K562 (cell line): ENCODE measurements around the gene SH2D5. TPM values are rescaled to one million over a fixed set of nuclear protein-coding genes. Genes with fewer than 3 reads are reported as not detected.
A peak's percentile ranks its signal among the peaks of the same experiment; 100 is the strongest.

Source experiments
- ARID1B ChIP-seq: fragments of 450-650 bp; IDR thresholded peaks from 2 replicates; pipeline ENCODE4 v1.6.1; 2016; ENCODE audit warnings: antibody characterized with exemption, mild to moderate bottlenecking, inconsistent platforms
- ATF4 ChIP-seq: fragments of 450-650 bp; formaldehyde crosslinking; IDR thresholded peaks from 2 replicates; pipeline ENCODE4 v1.4.0; 2022; ENCODE audit warnings: mild to moderate bottlenecking, moderate library complexity
- ETV5 ChIP-seq: sonication (generic); formaldehyde crosslinking; IDR thresholded peaks from 2 replicates; pipeline ENCODE4 v1.4.0; 2020; ENCODE audit warnings: low read depth, mild to moderate bottlenecking, missing genetic modification reagents
- FOSL1 ChIP-seq: fragments of 200-800 bp; sonication (Bioruptor generic); conservative IDR thresholded peaks from 2 replicates; pipeline ENCODE4 v1.6.1; 2016; ENCODE audit warnings: missing genetic modification characterization, missing compliant biosample characterization
- GTF2B ChIP-seq: IDR thresholded peaks from 2 replicates; pipeline ENCODE4 v1.6.1; 2011; ENCODE audit not compliant: insufficient read length; ENCODE audit errors: extremely low read depth
- HDAC8 ChIP-seq: fragments of 450-650 bp; IDR thresholded peaks from 2 replicates; pipeline ENCODE4 v1.6.1; 2016; ENCODE audit warnings: mild to moderate bottlenecking, missing genetic modification characterization, moderate library complexity, missing compliant biosample characterization
- HOXB6 ChIP-seq: fragments of 250-450 bp; sonication (Bioruptor Pico); IDR thresholded peaks from 2 replicates; pipeline ENCODE4 v1.5.1; 2022; ENCODE audit warnings: mild to moderate bottlenecking, borderline replicate concordance
- RBBP5 ChIP-seq: fragments of 200-600 bp; sonication (generic); IDR thresholded peaks from 2 replicates; pipeline ENCODE4 v1.6.1; 2012; ENCODE audit warnings: borderline replicate concordance, mild to moderate bottlenecking, low read length, control low read depth, inconsistent platforms; ENCODE audit not compliant: insufficient read depth, poor library complexity, severe bottlenecking
- YY1 ChIP-seq, 3 experiments: IDR thresholded peaks; 2 replicates each; pipeline ENCODE4 v1.6.1; 2011; ENCODE audit warnings: low read length in 2 of 3, mild to moderate bottlenecking in 2 of 3, moderate library complexity in 2 of 3, borderline replicate concordance in 1 of 3, control low read depth in 1 of 3, low read depth in 1 of 3; ENCODE audit not compliant: insufficient read depth in 3 of 3, insufficient replicate concordance in 2 of 3, control insufficient read depth in 1 of 3, insufficient read length in 1 of 3; ENCODE audit errors: extremely low read depth in 1 of 3
- ZNF589 ChIP-seq: fragments of 200-800 bp; sonication (Bioruptor generic); IDR thresholded peaks from 2 replicates; pipeline ENCODE4 v1.6.1; 2016; ENCODE audit warnings: low read depth, missing genetic modification characterization, missing compliant biosample characterization
- ZSCAN29 ChIP-seq: fragments of 450-650 bp; IDR thresholded peaks from 2 replicates; pipeline ENCODE4 v1.6.1; 2017
- polyA plus RNA-seq, 8 experiments: library from polyadenylated mRNA; depleted of rRNA in 4 of 8; stranded (reverse) in 5 of 8; unstranded in 3 of 8; fragments of >200 nt; fragmentation: Nextera tagmentation in 2 of 8; fragmentation: Illumina TruSeq in 1 of 8; extraction: Ambion mirVana in 2 of 8; extraction: Trizol in 1 of 8; gene quantifications; 2 replicates each; pipeline versions ENCODE4 v1.2.1 to v1.2.3, GENCODE V29; 2011 to 2014; ENCODE audit warnings: inconsistent platforms in 1 of 8, missing spikeins in 1 of 8
- total RNA-seq, 7 experiments: library from RNA; depleted of rRNA in 6 of 7; stranded (reverse); fragments of >200 nt in 6 of 7; fragmentation: Illumina TruSeq in 2 of 7; extraction: Trizol in 2 of 7; gene quantifications; 2 replicates each; pipeline versions ENCODE4 v1.2.1 to v1.2.3, GENCODE V29; 2011 to 2021; ENCODE audit warnings: low replicate concordance in 1 of 7

The SH2D5 gene
- total and polyA plus RNA-seq, 9 of the 15 experiments (the other 6 are each of a cell fraction or from before 2014, with no cell fraction given), result 0.06 to 0.11 TPM; not detected in 7

GRCh38 chr1:20705203-20705755 lies 27.2 kb downstream of the SH2D5 start (continued):
- TF ChIP-seq ARID1B, result no peak
- no peak for TF ChIP-seq HOXB6
- no peak for TF ChIP-seq GTF2B
- TF ChIP-seq ZNF589 (CRISPR knock-in tag), result no peak
- no peak for TF ChIP-seq ATF4 (CRISPR knock-in tag)
- no peak for TF ChIP-seq HDAC8
- peak; percentile 10 for TF ChIP-seq RBBP5
- no peak for TF ChIP-seq YY1 (IDR thresholded peaks at IDR 0.05; ENCODE audit: borderline replicate concordance in 1 of 3, control insufficient read depth in 1 of 3, extremely low read depth in 1 of 3, insufficient read depth in 3 of 3, insufficient read length in 1 of 3, insufficient replicate concordance in 2 of 3, low read depth in 1 of 3, low read length in 2 of 3)
- TF ChIP-seq ETV5 (CRISPR knock-in tag), result no peak
- TF ChIP-seq FOSL1, result peak; percentile 49
- no peak for TF ChIP-seq ZSCAN29
- TF ChIP-seq, all 486 proteins: peak for 6
